GM12875 (cell line): ENCODE results near the gene FAM240A.

Source experiments
- H3K4me3 ChIP-seq: one replicate; pipeline ENCODE4 v1.5.1; 2011; ENCODE audit warnings: low read depth, low read length, control low read depth
- TF ChIP-seq, protein P1 (sequence below): IDR thresholded peaks from 2 replicates; pipeline ENCODE4 v1.5.1; 2011; ENCODE audit warnings: low read depth, mild to moderate bottlenecking, control low read depth, inconsistent platforms, low read length, moderate library complexity, borderline replicate concordance; ENCODE audit not compliant: insufficient read depth

FAM240A gene

DNA sequence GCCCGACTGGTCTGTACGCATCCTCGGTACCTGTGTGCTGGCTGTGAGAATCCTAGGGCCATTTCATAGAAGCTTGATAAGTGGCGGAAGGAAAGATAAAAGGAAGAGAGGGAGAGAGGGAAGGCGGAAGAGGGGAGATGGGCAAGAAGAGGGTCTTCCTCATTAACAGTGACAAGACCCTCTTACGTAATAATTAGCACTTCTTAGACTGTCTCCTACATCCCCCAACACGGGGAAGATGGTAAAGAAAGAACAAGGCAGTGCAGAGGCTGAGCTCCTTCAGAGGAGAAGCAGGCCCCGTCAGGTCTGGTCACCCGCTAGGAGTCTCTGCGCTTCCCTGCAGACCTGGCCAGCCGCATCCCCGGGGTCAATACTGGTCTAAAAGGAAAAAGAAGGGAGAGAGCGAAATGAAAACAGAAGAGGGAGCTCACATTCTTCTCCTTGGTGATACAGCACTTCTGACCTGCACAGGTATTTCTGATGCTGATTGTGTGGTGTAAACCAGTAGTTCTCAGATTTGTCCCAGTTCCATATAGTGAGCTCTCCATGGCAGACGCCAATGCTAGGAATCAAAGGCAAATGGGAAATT lies 19.0 kb upstream of the FAM240A start:
- TF ChIP-seq, protein P1, sequence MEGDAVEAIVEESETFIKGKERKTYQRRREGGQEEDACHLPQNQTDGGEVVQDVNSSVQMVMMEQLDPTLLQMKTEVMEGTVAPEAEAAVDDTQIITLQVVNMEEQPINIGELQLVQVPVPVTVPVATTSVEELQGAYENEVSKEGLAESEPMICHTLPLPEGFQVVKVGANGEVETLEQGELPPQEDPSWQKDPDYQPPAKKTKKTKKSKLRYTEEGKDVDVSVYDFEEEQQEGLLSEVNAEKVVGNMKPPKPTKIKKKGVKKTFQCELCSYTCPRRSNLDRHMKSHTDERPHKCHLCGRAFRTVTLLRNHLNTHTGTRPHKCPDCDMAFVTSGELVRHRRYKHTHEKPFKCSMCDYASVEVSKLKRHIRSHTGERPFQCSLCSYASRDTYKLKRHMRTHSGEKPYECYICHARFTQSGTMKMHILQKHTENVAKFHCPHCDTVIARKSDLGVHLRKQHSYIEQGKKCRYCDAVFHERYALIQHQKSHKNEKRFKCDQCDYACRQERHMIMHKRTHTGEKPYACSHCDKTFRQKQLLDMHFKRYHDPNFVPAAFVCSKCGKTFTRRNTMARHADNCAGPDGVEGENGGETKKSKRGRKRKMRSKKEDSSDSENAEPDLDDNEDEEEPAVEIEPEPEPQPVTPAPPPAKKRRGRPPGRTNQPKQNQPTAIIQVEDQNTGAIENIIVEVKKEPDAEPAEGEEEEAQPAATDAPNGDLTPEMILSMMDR: no peak
- H3K4me3 ChIP-seq: no peak overlapping the region

DNA sequence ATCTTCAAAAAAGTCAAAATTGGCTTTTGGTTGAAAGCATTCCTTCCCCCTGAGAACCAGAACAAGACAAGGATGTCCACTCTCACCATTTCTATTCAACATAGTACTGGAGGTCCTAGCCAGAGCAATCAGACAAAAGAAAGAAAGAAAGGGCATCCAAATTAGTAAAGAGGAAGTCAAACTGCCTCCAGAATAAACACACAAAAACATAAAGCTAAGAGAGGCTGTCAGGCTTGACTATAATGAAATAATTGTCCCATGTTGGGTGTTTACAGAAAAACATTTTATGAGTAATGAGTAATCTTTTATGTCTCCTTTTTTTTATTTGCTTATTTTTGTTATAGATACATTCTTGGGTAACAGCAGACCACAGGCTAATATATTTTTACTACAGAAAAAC lies 18.3 kb upstream of the FAM240A start:
- TF ChIP-seq, protein P1: no peak
- no peak overlapping the region for H3K4me3 ChIP-seq

DNA sequence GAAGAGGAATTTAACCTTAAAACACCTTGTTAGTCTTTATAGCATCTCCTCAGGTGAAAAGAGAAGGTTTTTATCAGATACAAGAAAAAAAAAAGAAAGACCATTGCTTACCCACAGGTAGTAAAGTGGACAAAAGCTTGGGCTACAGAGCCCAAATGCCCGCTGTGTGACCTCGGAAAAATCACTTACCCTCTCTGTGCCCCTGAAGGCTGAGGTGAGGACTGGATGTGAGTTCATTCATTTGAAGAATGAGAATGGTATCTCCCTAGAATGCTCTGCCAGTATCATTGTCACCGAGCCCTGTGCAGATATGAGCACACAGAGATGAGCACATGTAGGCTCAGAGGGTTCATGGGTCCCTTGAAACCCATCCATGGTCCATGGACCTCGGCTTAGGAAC lies 17.6 kb upstream of the FAM240A start:
- TF ChIP-seq, protein P1: no peak
- no peak overlapping the region for H3K4me3 ChIP-seq

DNA sequence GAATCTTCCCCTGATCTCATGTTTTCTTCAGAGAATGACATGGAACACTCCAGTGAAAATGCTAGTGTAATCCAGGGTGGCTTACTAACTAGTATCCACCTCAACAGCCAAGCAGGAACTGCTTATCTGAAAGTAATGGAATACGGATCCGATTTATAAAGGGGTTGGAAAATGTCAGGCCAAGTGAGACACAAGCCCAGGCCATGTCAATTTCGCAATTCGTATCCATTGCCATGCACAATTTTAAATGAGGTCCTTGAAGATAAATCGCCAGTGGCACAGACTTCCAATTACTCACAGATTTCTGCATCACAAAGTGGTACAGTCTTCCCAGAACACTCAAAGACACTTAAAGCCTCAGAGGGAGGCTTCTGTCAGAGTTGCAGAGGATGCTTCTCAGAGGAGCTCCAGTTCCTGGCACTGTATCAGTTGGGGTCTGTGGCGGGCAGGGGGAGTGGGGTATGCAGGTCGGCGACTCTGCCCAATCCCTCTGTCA lies 16.5 kb upstream of the FAM240A start:
- no peak overlapping the region for H3K4me3 ChIP-seq
- TF ChIP-seq, protein P1: no peak

DNA sequence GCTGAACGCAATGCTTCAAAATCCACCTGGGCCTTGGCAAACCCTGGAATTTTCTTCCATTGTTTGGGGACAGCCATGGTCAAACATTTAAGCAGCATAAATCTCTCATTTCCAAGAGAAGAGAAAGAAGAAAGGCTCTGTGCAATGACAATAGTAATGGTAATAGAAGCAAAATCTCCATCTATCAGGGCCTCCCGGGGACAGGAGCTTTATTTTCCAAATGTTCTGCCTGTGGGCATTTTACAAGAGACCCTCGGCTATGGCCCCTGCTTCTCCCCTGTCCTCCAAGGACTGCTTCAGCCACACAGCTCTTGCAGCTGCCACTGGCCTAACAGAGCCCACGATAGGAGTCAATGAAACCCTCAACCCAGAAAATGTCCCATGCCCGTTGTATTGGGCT lies 12.7 kb upstream of the FAM240A start:
- TF ChIP-seq, protein P1: no peak
- H3K4me3 ChIP-seq: no peak overlapping the region

DNA sequence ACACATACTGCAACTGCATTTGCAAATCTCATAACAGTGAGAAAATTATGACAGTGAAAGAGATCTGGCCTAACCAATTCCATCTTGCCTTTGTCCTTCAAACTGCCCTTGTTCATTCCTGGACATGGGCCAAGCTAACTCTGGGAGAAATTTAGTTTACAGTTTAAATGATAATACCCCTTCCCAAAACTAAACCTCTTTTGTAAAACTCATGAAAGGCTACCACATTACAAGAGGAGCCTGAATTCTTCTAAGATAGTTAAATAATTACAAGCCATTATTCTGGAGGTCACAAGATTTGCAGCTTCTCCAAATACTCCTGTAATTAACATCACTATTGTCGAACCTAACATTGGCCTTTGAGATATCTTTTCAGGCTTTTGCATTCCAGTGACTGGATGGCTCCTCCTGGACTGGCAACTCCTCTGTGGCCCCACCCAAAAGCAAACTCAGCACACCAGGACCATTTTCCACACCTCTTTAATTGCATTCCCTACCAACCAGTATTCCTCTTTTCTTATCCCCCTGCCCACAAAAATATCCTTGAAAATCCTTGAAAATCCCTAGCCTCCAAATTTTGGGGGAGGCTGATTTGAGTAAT lies 8.8 kb upstream of the FAM240A start:
- TF ChIP-seq, protein P1: no peak
- H3K4me3 ChIP-seq: no peak overlapping the region

DNA sequence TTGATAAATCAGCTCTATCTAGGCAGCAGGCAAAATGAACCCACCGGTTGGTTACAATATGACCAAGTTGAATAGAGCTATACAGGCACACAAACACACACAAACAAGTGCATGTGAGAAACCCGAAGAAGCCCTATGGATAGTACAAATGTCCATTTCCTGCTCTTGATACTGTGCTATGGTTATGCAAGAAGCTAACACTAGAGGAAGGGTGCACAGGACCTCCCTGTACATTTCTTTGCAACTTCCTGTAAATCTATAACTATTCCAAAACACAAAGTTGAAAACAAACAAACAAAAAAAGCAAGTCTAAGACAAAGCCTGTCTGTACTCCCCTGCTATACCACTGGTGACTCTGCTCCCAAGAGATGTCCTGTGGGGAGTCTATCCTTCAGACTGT lies 8.2 kb upstream of the FAM240A start:
- TF ChIP-seq, protein P1: no peak
- no peak overlapping the region for H3K4me3 ChIP-seq
